HG02571 (cell line): Measurements from ENCODE around the gene HDAC8.
"Not testable (repeated sequence)": the region's sequence is repeated elsewhere in the genome, so short reads cannot be mapped to it uniquely, and the experiment has no call there.

Source experiments
- ATAC-seq: cut with Tn5 transposase; IDR thresholded peaks from one replicate; pipeline ENCODE4 v1.9.1; 2021; ENCODE audit warnings: mild to moderate bottlenecking, moderate library complexity; ENCODE audit not compliant: unreplicated experiment

The HDAC8 gene

DNA sequence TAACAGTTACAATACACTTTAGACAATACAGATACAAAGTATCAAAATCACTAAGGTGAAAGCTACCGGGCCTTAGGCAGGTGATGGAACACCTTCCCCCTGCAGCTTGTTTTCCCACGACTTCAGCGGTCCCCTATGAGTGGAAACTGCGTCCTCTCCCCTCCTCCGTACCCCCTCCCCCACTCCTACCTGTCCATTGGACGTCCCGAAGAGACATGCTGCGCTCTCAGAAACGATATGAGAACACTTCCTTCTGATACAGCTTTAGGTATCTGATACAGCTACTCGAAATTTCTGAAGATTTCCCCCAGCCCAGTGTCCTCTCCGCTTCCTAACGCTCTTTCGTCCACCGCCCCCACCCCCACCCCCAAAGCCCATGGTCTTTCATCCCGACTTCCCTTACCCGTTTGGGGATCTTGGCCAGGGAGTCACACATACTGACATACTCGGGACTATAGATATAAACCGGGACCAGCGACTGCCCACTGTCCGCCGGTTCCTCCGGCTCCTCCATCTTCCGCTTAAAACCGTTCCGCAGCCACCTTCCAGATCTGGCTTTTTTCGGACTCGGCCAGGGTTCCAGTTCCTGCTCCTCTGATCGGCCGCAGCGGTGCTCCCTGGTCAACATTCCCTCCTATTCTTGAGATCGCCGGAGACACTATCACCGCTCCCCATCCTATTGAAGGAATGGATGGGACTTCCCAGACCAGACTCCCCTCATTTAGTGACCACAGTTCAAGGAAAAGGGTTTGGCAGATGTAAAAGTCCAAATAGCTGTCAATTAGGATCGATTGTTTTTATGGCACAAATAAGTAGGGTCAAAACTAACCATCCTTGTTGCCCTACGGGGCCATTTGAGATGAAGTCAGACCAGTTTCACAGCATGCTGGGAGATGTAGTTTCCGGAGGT lies at the start of gene HDAC8:
TSS of gene HDAC8 (minus strand) at position 596 of the 910 bp plus-strand sequence. CDS start at position 514, 82 bp downstream.
- ATAC-seq, result peak; percentile 93

DNA sequence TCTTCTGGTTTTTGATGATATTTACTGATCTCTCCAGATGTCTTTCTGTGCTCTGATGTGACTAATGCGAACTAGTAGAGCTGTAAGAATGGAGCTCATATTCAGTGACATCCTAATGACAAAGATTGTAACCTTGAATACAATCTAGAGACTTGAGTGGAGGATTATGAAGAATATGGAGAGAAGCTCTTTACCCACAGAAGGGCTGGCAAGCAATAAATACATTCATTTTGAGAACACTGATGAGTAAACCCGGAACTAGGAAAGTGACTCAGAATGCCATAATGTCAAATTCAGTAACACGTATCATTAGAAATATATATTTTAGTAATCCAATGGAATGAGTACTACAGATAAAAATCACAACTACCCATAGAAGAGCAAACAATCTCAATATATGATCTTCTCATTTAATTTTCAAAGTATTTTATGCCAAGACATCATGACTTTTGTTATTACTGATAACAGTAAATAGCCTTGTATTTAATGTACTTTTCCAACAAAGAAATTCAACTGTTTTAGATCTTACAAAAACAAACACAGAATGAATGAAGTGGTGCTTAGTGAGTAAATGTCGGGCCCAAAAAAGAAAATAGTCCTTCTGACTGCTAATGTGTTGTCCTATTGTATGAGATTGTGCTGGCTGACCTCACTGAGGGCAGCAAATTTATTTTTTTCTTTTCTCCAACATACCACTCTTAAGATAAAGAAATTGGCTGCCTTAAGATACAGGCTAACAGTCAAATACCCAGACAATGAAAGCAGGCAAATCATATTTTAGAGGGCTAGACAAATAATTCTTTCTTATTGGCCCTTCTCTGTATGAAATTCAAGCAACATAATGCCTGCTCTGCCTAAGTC lies 49.2 kb upstream of the HDAC8 start:
- peak; percentile 78 for ATAC-seq

GRCh38 chrX:72621163-72621562 lies 48.5 kb upstream of the HDAC8 start:
- ATAC-seq, result no peak

- ATAC-seq, result no peak
Measured at GRCh38 chrX:72620550-72621145, 48.0 kb upstream of the HDAC8 start.

DNA sequence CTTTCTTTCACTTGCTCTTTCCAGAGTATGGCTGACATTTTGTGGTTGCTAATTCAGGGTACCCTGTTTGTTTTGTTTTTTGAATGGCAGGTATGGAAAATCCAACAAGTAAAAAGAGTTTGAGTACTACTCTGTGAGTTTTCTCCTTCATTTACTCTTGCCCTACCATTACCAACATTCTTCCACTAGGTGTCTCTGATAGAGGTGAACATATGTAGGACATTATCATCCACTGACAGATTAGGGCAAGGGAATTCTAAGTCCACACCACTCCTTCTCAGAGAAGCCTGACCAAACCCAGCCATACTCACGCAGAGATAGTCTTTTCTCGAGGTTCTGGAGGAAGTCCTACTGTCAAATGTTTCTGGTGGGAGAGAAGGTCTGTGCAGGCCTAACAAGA lies 36.7 kb upstream of the HDAC8 start:
- ATAC-seq, result no peak

DNA sequence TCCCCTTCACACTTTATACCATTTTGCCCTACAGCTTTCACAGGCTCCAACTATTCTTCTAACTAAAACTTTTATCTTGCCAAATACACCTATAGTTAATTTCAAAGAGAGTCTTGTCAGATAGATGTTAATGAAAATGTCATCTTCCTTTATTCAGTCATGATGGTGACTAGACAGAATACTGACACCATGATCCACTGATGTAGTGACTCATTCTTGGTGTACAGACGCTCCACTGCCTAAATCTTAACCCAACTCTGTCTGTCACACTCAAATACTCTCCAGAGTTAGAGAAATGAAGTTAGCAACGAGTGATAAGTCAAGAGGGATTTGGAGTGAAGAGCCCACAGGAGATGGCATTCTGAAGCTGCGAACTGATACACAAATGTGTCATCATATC lies 32.1 kb upstream of the HDAC8 start:
- ATAC-seq, result no peak

DNA sequence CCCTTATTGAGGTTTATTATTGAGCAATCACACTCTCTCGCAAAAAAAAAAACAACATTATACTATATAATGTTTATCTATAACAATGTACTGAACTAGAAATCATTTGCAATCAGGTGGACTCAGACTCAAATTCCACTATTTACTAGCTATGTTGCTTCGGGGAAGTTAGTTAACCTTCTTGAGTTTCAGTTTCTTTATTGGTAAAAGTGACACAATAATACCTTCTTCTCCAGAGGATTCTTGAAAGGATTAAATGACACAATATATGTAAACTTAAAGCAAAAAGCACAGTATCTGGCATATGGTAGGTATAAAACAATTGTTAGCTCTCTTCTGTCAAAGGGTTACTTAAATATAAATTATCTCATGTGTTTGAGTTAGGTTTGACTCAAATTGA lies 31.5 kb upstream of the HDAC8 start:
- ATAC-seq, result no peak

DNA sequence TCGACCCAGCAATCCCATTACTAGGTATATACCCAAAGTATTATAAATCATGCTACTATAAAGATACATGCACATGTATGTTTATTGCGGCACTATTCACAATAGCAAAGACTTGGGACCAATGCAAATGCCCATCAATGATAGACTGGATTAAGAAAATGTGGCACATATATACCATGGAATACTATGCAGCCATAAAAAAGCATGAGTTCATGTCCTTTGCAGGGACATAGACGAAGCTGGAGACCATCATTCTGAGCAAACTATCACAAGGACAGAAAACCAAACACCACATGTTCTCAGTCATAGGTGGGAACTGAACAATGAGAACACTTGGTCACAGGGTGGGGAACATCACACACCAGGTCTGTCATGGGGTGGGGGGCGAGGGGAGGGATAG lies 18.4 kb upstream of the HDAC8 start:
- not testable (repeated sequence) for ATAC-seq

DNA sequence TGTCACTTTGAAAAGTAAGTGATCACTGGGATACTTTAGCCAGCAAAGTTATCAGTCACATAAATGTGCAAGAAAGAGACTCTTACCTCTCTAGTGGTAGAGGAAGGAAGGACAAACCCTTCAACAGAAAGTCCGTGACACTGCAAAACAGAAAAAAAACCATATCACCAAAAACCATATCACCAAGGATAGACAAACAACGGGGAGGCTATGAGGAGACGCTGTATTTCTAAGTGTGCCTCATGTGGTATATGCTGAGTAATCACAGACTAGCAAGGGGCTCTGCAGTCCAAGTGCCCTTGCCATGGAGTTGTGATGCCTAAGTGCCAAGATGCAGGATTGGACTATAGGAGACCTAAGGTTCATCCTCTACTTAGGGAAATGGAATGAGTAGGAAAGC lies 11.5 kb upstream of the HDAC8 start:
- no peak for ATAC-seq

DNA sequence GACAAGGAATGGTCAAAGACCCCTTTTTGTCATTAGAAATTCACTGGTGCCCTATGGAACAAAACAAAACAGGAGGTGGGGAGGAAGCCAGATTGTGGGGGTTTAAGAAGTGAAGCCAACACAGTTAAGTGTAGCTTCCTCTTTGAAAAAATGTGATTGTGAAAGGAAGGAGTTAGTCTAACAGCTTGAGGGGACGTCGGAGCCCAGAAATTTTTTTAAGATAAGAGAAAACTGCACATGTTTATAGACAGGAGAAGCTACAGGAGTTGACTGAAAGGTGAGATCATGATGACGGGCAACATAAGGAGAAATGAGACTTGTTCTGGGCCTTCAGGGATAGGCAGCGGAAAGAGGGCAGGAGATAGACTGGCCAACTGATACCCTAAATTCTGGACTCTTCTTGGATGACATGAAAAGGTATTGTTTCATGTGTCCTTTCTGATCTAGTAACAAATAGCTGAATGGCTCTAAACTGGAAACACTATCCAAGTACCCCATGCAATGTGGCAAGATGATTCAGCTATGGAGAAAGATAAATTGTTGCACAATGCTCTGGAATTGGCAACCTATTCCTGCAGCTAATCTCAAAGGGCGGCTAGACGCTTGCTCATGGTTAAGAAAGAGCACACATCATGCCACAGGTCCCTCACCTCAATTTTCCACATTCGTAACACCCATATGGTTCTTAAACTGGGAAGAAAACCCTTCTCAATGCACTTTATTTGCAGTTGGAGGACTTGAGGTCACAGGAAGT lies 3.7 kb upstream of the HDAC8 start:
- no peak for ATAC-seq

GRCh38 chrX:72573158-72573511 lies 492 bp upstream of the HDAC8 start:
- ATAC-seq, result peak; percentile 14

DNA sequence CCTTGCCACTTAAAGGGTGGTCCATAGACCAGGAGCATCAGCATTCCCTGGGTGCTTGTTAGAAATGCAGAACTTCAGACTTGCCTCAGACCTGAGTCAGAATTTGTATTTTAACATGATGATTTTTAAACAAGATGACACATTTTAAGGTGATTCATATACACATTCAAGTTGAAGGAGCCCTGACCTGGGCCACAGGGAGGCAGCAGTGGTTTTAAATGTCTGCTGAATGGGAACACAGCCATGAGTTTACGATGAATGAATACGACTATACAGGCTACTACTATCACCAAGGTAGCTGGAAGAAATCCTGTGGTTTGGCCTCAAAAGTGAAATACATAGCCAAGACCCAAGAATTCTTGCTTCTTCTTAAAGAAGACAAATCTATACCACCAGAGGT lies 2.9 kb downstream of the HDAC8 start:
- no peak for ATAC-seq

DNA sequence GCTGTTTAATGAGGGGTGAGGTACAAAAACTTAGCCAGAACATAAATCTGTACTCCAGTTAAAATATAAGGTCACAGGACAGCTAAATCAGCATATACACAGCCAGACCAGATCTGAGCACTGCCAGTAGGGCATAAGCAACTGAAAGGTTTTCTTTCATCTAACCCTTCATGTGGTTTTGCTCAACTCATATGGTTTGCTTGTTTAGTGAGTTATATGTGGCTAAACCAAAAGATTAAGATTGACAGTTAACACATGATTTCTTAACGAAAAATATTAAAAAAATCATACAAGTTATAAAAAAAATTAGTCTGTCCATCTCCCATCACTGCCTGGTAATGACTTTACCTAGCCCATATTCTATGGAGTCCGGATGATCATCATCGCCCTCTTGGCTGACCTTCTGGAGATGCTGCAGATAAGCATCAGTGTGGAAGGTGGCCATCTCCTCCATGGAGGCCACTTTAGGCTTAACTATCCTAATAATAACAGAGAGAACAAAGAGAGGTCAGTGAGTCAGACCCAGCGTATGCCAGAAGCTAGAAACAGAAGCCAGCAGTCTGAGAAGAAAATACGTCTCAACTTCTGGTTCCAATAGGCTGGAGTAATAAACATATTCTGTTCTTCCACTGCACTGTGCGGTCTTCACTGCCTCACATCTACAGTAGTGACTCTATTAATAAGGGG lies 4.1 kb downstream of the HDAC8 start:
- ATAC-seq, result no peak

GRCh38 chrX:72566448-72566847 lies 6.2 kb downstream of the HDAC8 start:
- no peak for ATAC-seq

- ATAC-seq, result not testable (repeated sequence)
Measured at GRCh38 chrX:72559655-72560054, 13.0 kb downstream of the HDAC8 start.

- ATAC-seq, result no peak
Measured at GRCh38 chrX:72554448-72555140, 18.0 kb downstream of the HDAC8 start.

DNA sequence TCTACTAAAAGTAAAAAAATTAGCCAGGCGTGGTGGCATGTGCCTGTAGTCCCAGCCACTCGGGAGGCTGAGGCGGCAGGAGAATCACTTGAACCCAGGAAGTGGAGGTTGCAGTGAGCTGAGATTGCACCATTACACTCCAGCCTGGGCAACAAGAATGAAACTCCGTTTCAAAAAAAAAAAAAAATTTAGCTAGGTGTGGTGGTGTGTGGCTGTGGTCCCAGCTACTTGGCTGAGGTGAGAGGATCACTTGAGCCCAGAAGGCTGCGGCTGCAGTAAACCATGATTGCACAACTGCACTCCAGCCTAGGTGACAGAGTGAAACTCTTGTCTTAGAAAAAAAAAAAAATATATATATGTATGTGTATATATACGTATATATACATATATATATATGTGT lies 20.2 kb downstream of the HDAC8 start:
- ATAC-seq, result not testable (repeated sequence)

- ATAC-seq, result no peak
Measured at GRCh38 chrX:72545990-72546389, 26.7 kb downstream of the HDAC8 start.

DNA sequence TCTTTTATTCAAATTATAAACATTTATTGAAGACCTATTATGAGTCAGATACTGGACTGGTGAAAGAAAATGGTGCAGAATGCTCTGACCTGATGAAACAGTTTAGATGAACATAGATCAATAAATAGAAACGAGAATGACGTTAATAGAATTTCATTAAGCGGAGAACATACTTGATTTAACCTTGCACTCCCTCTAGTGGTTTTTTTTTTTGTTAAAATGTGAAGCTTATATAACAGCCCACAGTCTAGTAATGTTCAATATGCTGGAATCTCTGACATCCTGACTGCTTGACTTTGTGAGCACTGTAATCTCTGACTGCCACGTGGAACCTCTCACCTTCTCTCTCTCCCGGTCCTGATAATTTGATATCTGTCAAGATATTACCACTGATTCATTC lies 32.3 kb downstream of the HDAC8 start:
- ATAC-seq, result no peak

DNA sequence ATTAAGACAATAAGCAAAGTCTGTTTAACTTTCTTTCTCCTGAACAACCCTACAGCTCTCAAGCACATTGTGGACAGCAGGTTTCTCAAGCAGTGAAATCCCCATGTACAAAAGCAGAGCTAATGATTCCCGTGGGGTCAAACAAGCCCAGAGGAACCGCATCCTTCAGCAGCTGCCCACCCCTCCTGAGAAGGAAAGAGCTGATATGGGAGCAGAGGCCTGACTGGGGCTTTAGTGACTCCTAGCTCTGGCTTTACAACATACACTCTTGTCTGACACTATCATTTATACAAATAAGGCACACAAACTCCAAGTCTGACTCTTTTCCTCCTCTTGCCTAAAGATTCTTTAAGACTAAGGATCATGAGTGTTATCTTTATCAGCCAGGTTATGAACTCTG lies 32.8 kb downstream of the HDAC8 start:
- no peak for ATAC-seq
